HCT116 (cell line): Measurements from ENCODE around the gene MRS2. TPM values are rescaled to one million over a fixed set of nuclear protein-coding genes. Genes with fewer than 3 reads are reported as not detected.

ENCODE experiments used
- total RNA-seq: library from RNA; stranded (reverse); gene quantifications from one replicate; pipeline ENCODE4 v1.2.1, GENCODE V29; 2021; ENCODE audit not compliant: unreplicated experiment

Gene MRS2
- total RNA-seq, 1 experiment from 2014 or later = 39.9 TPM

Other genes with a start within 250 kb of the MRS2 start
- gene DCDC2, start 44.9 kb upstream of the MRS2 start, total RNA-seq = 0.17 TPM
- 2.1 TPM for gene GPLD1, start 86.6 kb downstream of the MRS2 start, total RNA-seq
- 10.0 TPM for gene ALDH5A1, start 92.0 kb downstream of the MRS2 start, total RNA-seq
- gene KIAA0319, start 243.3 kb downstream of the MRS2 start, total RNA-seq = 0.49 TPM